ENCODE results near the gene EHHADH. TPM values are rescaled to one million over a fixed set of nuclear protein-coding genes. Genes with fewer than 3 reads are reported as not detected.

EHHADH gene
- total and polyA plus RNA-seq, 2 donors (not counting 3 experiments of a cell fraction or from before 2014, with no cell fraction given), result 1.3 to 5.8 TPM

- H3K27ac ChIP-seq (ENCODE audit: insufficient read depth, low read depth, low read length), result no peak overlapping the region
- H4K20me1 ChIP-seq (replicated peaks; ENCODE audit: control insufficient read depth, extremely low read depth, insufficient read depth, low read length), result no peaks in the 10 kb centered on the region
- H2AFZ ChIP-seq (ENCODE audit: low read depth, low read length), result no peak overlapping the region
- H3K79me2 ChIP-seq (ENCODE audit: control insufficient read depth, insufficient read depth, low read length), result no peaks in the 10 kb centered on the region
- H3K4me1 ChIP-seq (ENCODE audit: control insufficient read depth, extremely low read depth, insufficient read depth, low read length), result no peaks in the 10 kb centered on the region
- no peaks in the 10 kb centered on the region for H3K9me3 ChIP-seq (replicated peaks; ENCODE audit: control insufficient read depth, insufficient read depth, low read length)
- ChIA-PET POLR2A (no interaction called here), CTCF (no interaction called here)
- DNase-seq (ENCODE audit: low read depth, low spot score) (no peak), FAIRE-seq (no peak)
- no peak for TF ChIP-seq FOS (IDR thresholded peaks at IDR 0.05; ENCODE audit: borderline replicate concordance, insufficient read depth, low read length)
- no peak for TF ChIP-seq EZH2 (IDR thresholded peaks at IDR 0.05; ENCODE audit: borderline replicate concordance, low read depth, low read length, severe bottlenecking)
- no peak for TF ChIP-seq JUN (IDR thresholded peaks at IDR 0.05; ENCODE audit: borderline replicate concordance, insufficient read depth, insufficient read length, low read depth)
- no peak for TF ChIP-seq POLR2A (IDR thresholded peaks at IDR 0.05; ENCODE audit: low read depth, low read length)
- no peak for TF ChIP-seq GATA2 (IDR thresholded peaks at IDR 0.05; ENCODE audit: insufficient read depth, insufficient read length, low read depth, low read length)
- TF ChIP-seq MAX (IDR thresholded peaks at IDR 0.05; ENCODE audit: insufficient read depth, insufficient read length), result no peak
- TF ChIP-seq POLR2AphosphoS5 (IDR thresholded peaks at IDR 0.05; ENCODE audit: insufficient read depth, low read depth, low read length), result no peak
- no peak for TF ChIP-seq CTCF (IDR thresholded peaks at IDR 0.05; ENCODE audit: extremely low read depth in 1 of 2, insufficient read depth in 1 of 2, low read depth in 1 of 2, low read length in 2 of 2)
- no peaks in the 10 kb centered on the region for H3K36me3 ChIP-seq (ENCODE audit: control insufficient read depth in 2 of 2, extremely low read depth in 1 of 2, insufficient read depth in 2 of 2, low read length in 2 of 2)
- dilution Hi-C loops (cut with MboI; ENCODE audit: extremely low pct_ligation_motif_present, low sequenced_read_pairs) (no loop called here), intact Hi-C loops (cut with micrococcal nuclease) (no loop called here)
- BruUV-seq (replicated peaks), result no TSS peak
- H3K27me3 ChIP-seq (ENCODE audit: control insufficient read depth in 2 of 2, insufficient read depth in 2 of 2, low read length in 2 of 2), result no peaks in the 10 kb centered on the region
- H3K4me2 ChIP-seq (ENCODE audit: insufficient read depth, low read length), result no peak overlapping the region
- no peaks in the 10 kb centered on the region for H3K9me1 ChIP-seq (replicated peaks; ENCODE audit: control insufficient read depth, extremely low read depth, insufficient read depth, low read length)
- H3K4me3 ChIP-seq (replicated peaks in 1 of 3; ENCODE audit: insufficient read depth in 1 of 3, low read depth in 1 of 3, low read length in 3 of 3), result no peak overlapping the region
- no peak overlapping the region for H3K9ac ChIP-seq (replicated peaks; ENCODE audit: extremely low read depth, insufficient read depth, low read length)
These were observed 48.0 kb downstream of the EHHADH start for GRCh38 chr3:185205865-185206264.

Data from endothelial cell of umbilical vein (primary cell).